OCI-LY7 (cell line): ENCODE measurements around the gene RNF224.

Experiments
- EZH2phosphoT487 ChIP-seq: fragments of 200-600 bp; sonication (generic); IDR thresholded peaks from 2 replicates; pipeline ENCODE4 v1.6.1; 2018; ENCODE audit warnings: low read depth, borderline replicate concordance, mild to moderate bottlenecking, mixed run types, antibody characterized with exemption, low read length, moderate library complexity, mixed read lengths
- TF ChIP-seq, protein P1 (sequence below): fragments of 200-600 bp; sonication (generic); conservative IDR thresholded peaks from 2 replicates; pipeline ENCODE4 v1.5.1; 2014; ENCODE audit warnings: mild to moderate bottlenecking, antibody characterized with exemption, low read length, moderate library complexity, mixed read lengths

- TF ChIP-seq, protein P1, sequence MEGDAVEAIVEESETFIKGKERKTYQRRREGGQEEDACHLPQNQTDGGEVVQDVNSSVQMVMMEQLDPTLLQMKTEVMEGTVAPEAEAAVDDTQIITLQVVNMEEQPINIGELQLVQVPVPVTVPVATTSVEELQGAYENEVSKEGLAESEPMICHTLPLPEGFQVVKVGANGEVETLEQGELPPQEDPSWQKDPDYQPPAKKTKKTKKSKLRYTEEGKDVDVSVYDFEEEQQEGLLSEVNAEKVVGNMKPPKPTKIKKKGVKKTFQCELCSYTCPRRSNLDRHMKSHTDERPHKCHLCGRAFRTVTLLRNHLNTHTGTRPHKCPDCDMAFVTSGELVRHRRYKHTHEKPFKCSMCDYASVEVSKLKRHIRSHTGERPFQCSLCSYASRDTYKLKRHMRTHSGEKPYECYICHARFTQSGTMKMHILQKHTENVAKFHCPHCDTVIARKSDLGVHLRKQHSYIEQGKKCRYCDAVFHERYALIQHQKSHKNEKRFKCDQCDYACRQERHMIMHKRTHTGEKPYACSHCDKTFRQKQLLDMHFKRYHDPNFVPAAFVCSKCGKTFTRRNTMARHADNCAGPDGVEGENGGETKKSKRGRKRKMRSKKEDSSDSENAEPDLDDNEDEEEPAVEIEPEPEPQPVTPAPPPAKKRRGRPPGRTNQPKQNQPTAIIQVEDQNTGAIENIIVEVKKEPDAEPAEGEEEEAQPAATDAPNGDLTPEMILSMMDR, result no peak
- no peak for TF ChIP-seq EZH2phosphoT487
These were observed 6.8 kb upstream of the RNF224 start for GRCh38 chr9:137220317-137221094.
